Upper lobe of left lung (tissue), 6 donors: ENCODE results near the gene TCEAL9. TPM values are rescaled to one million over a fixed set of nuclear protein-coding genes. Genes with fewer than 3 reads are reported as not detected.

ENCODE experiments used
- ATAC-seq, 2 donors: fragments of 200-7000 bp; cut with Tn5 transposase; one replicate each; pipeline ENCODE4 v1.9.1; 2022; ENCODE audit warnings: mild to moderate bottlenecking in 2 of 2, moderate library complexity in 2 of 2; ENCODE audit not compliant: low FRiP score in 2 of 2
- DNase-seq, 2 donors: peaks; one replicate each; pipeline ENCODE4 v3.0.0-alpha.2; 2019 to 2020
- H3K27ac ChIP-seq, 4 donors: fragments of 200-600 bp; sonication (generic); one replicate each; pipeline ENCODE4 v1.5.1; 2016 to 2019
- H3K27me3 ChIP-seq, 4 donors: fragments of 200-600 bp; sonication (generic); one replicate each; pipeline ENCODE4 v1.5.1; 2017 to 2019
- H3K36me3 ChIP-seq, 4 donors: fragments of 200-600 bp; sonication (generic); one replicate each; pipeline ENCODE4 v1.5.1; 2016 to 2019
- H3K4me1 ChIP-seq, 4 donors: fragments of 200-600 bp; sonication (generic); one replicate each; pipeline ENCODE4 v1.5.1; 2018 to 2019
- H3K4me3 ChIP-seq, 4 donors: fragments of 200-600 bp; sonication (generic); one replicate each; pipeline ENCODE4 v1.5.1; 2017 to 2019; ENCODE audit warnings: mild to moderate bottlenecking in 2 of 4, moderate library complexity in 1 of 4
- H3K9me3 ChIP-seq, 4 donors: fragments of 200-600 bp; sonication (generic); one replicate each; pipeline ENCODE4 v1.5.1; 2018 to 2019
- CTCF ChIP-seq, 6 experiments: fragments of 450-650 bp in 4 of 6; fragments of 200-600 bp in 2 of 6; sonication (generic) in 2 of 6; IDR thresholded peaks; one replicate each; pipeline ENCODE4 v1.5.1; 2016 to 2019; ENCODE audit warnings: antibody characterized with exemption in 6 of 6
- EP300 ChIP-seq, 4 donors: sonication (generic); formaldehyde crosslinking; IDR thresholded peaks; one replicate each; pipeline ENCODE4 v1.5.1; 2017; ENCODE audit warnings: antibody characterized with exemption in 4 of 4, control low read depth in 2 of 4
- POLR2A ChIP-seq, 4 donors: fragments of 450-650 bp; IDR thresholded peaks; one replicate each; pipeline ENCODE4 v1.5.1; 2016 to 2017; ENCODE audit warnings: antibody characterized with exemption in 4 of 4, mild to moderate bottlenecking in 2 of 4
- POLR2AphosphoS5 ChIP-seq, 2 donors: sonication (generic); formaldehyde crosslinking; IDR thresholded peaks; one replicate each; pipeline ENCODE4 v1.5.1; 2017; ENCODE audit warnings: antibody characterized with exemption in 2 of 2
- WGBS, 2 donors: methylation state at CpG; one replicate each; pipeline ENCODE4 v1.1.5; 2017 to 2018; 5-methylcytosine and 5-hydroxymethylcytosine counted together
- small RNA-seq, 4 donors: library from RNA; depleted of rRNA; stranded (forward); fragments of <200 nt; gene quantifications; one replicate each; pipeline ENCODE3, GENCODE V24; 2016
- total RNA-seq, 6 donors: library from RNA; depleted of rRNA in 4 of 6; stranded (reverse); fragments of >200 nt in 4 of 6; gene quantifications; one replicate each; pipeline versions ENCODE4 v1.1.0 to v1.2.1, GENCODE V29; 2016 to 2021
- donor health status: DM: no; HTN: no; CAD: no; lungs with moderate emphysema.
- donor health status: DM: no; HTN: yes; CAD: no; lungs with severe emphysema.

TCEAL9 gene
- total RNA-seq, 6 donors from 2014 or later, result 32.2 to 92.7 (median 36.4) TPM

- no peak overlapping the region for H3K27ac ChIP-seq
- H3K36me3 ChIP-seq, result no peaks in the 10 kb centered on the region
- H3K27me3 ChIP-seq, result no peaks in the 10 kb centered on the region
- 86 to 97% methylated on average over 2 of the region's 2 CpGs for WGBS, 2 donors
- no peak overlapping the region for H3K4me3 ChIP-seq
- ATAC-seq (no peak), DNase-seq (no peak)
- no peaks in the 10 kb centered on the region for H3K9me3 ChIP-seq
- peaks cover 0 to 3% (median 0%) of the 10 kb centered on the region in 4 donors for H3K4me1 ChIP-seq
- TF ChIP-seq CTCF (IDR thresholded peaks at IDR 0.05) (no peak), EP300 (IDR thresholded peaks at IDR 0.05) (no peak), POLR2AphosphoS5 (IDR thresholded peaks at IDR 0.05) (no peak), POLR2A (IDR thresholded peaks at IDR 0.05) (no peak)
These were observed 51.5 kb downstream of the TCEAL9 start for GRCh38 chrX:103407776-103408175.

Small RNAs within 50 kb of the gene (small RNA-seq; reads per million reads assigned to genes)
- 0 reads per million in 4 donors for gene Z92846.1

Other genes starting within 250 kb of the TCEAL9 start
- 10 to 100 TPM; 13.6 to 63.6 (median 34.6) TPM for gene BEX4, start 141.4 kb upstream of the TCEAL9 start, total RNA-seq
- 10 to 100 TPM; 24.1 to 74.5 (median 41.7) TPM for gene TCEAL8, start 101.4 kb upstream of the TCEAL9 start, total RNA-seq
- gene TCEAL5, start 79.8 kb upstream of the TCEAL9 start, total RNA-seq, result under 1 TPM in 1 of 6 donors, not detected in 5; 0.31 TPM
- gene BEX2, start 45.5 kb upstream of the TCEAL9 start, total RNA-seq, result 10 to 100 TPM; 13.7 to 39.1 (median 24.6) TPM
- gene TCEAL7, start 26.3 kb upstream of the TCEAL9 start, total RNA-seq, result 1 to 10 TPM in 3 of 6 donors, under 1 TPM in 2, not detected in 1; 0.78 to 2.8 (median 1.8) TPM
- 100 to 1,000 TPM in 4 of 6 donors, 10 to 100 TPM in 2; 89.4 to 204 (median 142) TPM for gene BEX3, start 20.0 kb downstream of the TCEAL9 start, total RNA-seq
- 1 to 10 TPM in 1 of 6 donors, under 1 TPM in 5; 0.24 to 3.1 (median 0.56) TPM for gene RAB40A, start 163.0 kb downstream of the TCEAL9 start, total RNA-seq
- 100 to 1,000 TPM in 2 of 6 donors, 10 to 100 TPM in 4; 68.5 to 141 (median 90.8) TPM for gene TCEAL4, start 229.0 kb downstream of the TCEAL9 start, total RNA-seq